Lower lobe of right lung (tissue), 2 donors: ENCODE results near the gene IGLL5. TPM values are rescaled to one million over a fixed set of nuclear protein-coding genes. Genes with fewer than 3 reads are reported as not detected.
"Not testable (repeated sequence)": the region's sequence is repeated elsewhere in the genome, so short reads cannot be mapped to it uniquely, and the experiment has no call there.

Experiments used
- ATAC-seq, 2 donors: fragments of 200-7000 bp; cut with Tn5 transposase; one replicate each; pipeline ENCODE4 v1.9.1; 2020 to 2022; ENCODE audit warnings: mild to moderate bottlenecking in 2 of 2, moderate library complexity in 2 of 2
- DNase-seq: peaks from one replicate; pipeline ENCODE4 v3.0.0-alpha.2; 2020
- H3K27ac ChIP-seq: fragments of 200-600 bp; one replicate; pipeline ENCODE4 v1.8.0; 2022
- H3K27me3 ChIP-seq: fragments of 200-600 bp; one replicate; pipeline ENCODE4 v1.8.0; 2022; ENCODE audit warnings: low read depth
- H3K36me3 ChIP-seq: fragments of 200-600 bp; one replicate; pipeline ENCODE4 v1.8.0; 2022; ENCODE audit warnings: mild to moderate bottlenecking
- H3K4me1 ChIP-seq: fragments of 200-600 bp; one replicate; pipeline ENCODE4 v1.8.0; 2022
- H3K4me3 ChIP-seq: fragments of 200-600 bp; one replicate; pipeline ENCODE4 v1.8.0; 2022; ENCODE audit warnings: mild to moderate bottlenecking
- H3K9me3 ChIP-seq: fragments of 200-600 bp; one replicate; pipeline ENCODE4 v1.8.0; 2022
- intact Hi-C: fragments of 100-400 bp; cut with DNase I; formaldehyde crosslinking; loops from one replicate; pipeline ENCODE4 v1.11.0; 2022
- total RNA-seq: library from RNA; stranded (reverse); fragmentation: NEBNext Ultra II Directional; extraction: Animal tissue kit (Norgen Biotek cat#: 25700); gene quantifications from one replicate; pipeline ENCODE4 v1.2.1, GENCODE V29; 2021
- TF ChIP-seq, protein P1 (sequence below): fragments of 200-600 bp; IDR thresholded peaks from one replicate; pipeline ENCODE4 v1.8.0; 2022; ENCODE audit warnings: antibody characterized with exemption, mild to moderate bottlenecking
- donor health status: DM: no; HTN: yes; CAD: no; lungs with severe emphysema.

The IGLL5 gene
- total RNA-seq, 1 donor from 2014 or later: 11.1 TPM

DNA sequence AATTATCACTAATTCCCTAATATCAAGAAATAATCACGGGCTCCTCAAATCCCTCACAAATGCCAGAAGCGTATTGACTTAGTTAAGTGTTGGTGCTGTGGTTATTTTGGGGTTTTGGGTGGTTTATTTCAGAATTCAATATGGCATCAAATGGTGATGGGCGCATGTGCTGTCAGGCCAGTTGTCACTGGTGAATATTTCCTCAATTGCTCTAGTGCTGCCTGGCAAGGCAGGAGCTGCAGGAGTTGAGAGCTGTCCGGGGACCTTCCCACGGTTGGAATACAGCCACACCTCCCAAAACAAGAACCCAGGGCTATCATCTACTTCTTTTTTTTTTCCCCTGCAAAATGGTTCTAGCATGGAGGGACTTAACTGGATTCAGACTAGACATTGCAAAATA, 10.3 kb downstream of the IGLL5 start:
- no peaks in the 10 kb centered on the region for H3K4me1 ChIP-seq

GRCh38 chr22:22898411-22898950, 10.9 kb downstream of the IGLL5 start:
- ATAC-seq, DNase-seq, H3K4me1 ChIP-seq: not testable (repeated sequence)

More for the DNA sequence above, 10.3 kb downstream of the IGLL5 start:
- intact Hi-C loops: no loop called here
- H3K27ac ChIP-seq: no peak overlapping the region
- H3K9me3 ChIP-seq: no peaks in the 10 kb centered on the region
- TF ChIP-seq, protein P1, sequence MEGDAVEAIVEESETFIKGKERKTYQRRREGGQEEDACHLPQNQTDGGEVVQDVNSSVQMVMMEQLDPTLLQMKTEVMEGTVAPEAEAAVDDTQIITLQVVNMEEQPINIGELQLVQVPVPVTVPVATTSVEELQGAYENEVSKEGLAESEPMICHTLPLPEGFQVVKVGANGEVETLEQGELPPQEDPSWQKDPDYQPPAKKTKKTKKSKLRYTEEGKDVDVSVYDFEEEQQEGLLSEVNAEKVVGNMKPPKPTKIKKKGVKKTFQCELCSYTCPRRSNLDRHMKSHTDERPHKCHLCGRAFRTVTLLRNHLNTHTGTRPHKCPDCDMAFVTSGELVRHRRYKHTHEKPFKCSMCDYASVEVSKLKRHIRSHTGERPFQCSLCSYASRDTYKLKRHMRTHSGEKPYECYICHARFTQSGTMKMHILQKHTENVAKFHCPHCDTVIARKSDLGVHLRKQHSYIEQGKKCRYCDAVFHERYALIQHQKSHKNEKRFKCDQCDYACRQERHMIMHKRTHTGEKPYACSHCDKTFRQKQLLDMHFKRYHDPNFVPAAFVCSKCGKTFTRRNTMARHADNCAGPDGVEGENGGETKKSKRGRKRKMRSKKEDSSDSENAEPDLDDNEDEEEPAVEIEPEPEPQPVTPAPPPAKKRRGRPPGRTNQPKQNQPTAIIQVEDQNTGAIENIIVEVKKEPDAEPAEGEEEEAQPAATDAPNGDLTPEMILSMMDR: no peak
- peaks cover 5% of the 10 kb centered on the region for H3K27me3 ChIP-seq
- H3K36me3 ChIP-seq: no peaks in the 10 kb centered on the region
- ATAC-seq: no peak
- DNase-seq: no peak
- no peak overlapping the region for H3K4me3 ChIP-seq

GRCh38 chr22:22899342-22900080, 11.9 kb downstream of the IGLL5 start:
- DNase-seq, H3K4me3 ChIP-seq, H3K36me3 ChIP-seq, H3K9me3 ChIP-seq, ATAC-seq, H3K4me1 ChIP-seq, H3K27me3 ChIP-seq, H3K27ac ChIP-seq, intact Hi-C loops: not testable (repeated sequence)

More at GRCh38 chr22:22898411-22898950, 10.9 kb downstream of the IGLL5 start:
- H3K4me3 ChIP-seq, H3K9me3 ChIP-seq, H3K27ac ChIP-seq, H3K36me3 ChIP-seq, intact Hi-C loops, H3K27me3 ChIP-seq: not testable (repeated sequence)

- DNase-seq: peak; percentile 22
- H3K36me3 ChIP-seq, ATAC-seq, H3K9me3 ChIP-seq, H3K4me3 ChIP-seq, H3K27me3 ChIP-seq, H3K4me1 ChIP-seq, H3K27ac ChIP-seq, intact Hi-C loops: not testable (repeated sequence)
Measured at GRCh38 chr22:22900527-22901205, 13.1 kb downstream of the IGLL5 start.

DNA sequence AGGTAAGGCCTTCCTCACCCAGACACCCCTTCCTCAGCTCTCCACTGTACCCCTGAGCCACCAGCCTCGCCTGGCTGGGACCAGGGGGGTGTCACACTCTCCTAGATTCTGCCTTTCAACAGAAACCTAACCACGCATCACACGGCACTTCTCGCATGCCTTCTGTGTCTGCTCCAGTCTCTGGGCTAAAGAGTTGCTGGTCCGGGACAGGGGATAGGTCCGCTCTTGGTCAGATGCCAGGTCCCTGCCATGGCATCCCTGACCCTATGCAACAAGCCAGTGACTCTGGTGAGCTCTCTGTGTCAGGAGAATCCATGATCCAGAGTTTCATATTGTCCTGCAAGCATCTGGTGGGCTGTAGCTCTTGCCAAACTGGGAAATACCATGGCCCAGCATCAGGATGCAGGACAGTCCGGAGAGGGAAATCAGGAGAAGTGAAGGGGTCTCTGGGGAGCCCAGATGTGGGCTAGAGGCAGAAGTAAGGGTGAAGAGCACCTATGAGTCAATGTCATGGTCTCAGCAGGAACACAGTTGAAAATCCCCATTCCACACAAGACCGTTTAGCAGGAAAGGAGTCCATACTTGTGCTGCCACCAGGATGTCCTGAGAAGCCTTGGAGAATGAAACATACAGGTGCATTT, 14.1 kb downstream of the IGLL5 start:
- no peaks in the 10 kb centered on the region for H3K9me3 ChIP-seq
- no peaks in the 10 kb centered on the region for H3K27me3 ChIP-seq
- TF ChIP-seq, protein P1: no peak
- H3K4me3 ChIP-seq: no peak overlapping the region
- no peaks in the 10 kb centered on the region for H3K4me1 ChIP-seq
- DNase-seq (peak; percentile 23), ATAC-seq (no peak)
- H3K27ac ChIP-seq: no peak overlapping the region
- intact Hi-C loops: no loop called here
- no peaks in the 10 kb centered on the region for H3K36me3 ChIP-seq

DNA sequence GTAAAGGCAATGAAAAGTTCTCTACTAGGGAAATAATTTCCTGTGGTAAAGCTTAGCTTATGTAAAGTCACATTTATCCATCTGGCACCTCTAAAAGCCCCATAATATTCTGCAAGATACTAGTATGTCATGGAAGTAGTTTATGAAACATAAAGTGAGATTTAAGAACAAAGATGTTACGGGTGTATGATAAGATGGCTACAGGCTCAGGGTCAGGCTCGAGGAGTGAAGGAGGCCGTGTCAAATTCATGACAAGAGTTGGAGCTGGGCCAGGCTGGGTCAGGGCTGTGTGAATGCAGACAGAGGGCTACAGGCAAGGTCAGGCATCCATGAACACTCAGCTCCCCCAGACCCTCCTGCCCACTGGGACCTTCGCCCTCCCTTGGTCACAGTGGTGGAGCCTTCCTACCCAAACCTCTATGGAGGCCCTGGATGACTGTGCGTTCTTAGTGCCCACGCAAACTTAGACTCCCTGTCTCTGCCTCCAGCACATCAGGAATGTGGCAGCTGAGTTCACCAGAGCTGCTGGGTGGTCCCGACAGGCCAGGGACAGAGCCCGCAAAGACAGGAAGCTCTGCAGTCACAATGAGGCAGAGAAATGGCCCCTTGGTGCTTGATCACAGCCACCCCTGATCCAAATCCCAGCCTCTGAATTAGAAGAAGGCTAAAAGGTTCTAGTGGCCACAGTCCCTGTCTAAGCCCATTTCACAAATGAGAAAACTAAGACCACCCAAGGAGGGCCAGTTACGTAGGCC, 14.8 kb downstream of the IGLL5 start:
- Histone ChIP-seq H3K4me1 (no peaks in the 10 kb centered on the region), H3K4me3 (no peak overlapping the region), H3K9me3 (no peaks in the 10 kb centered on the region), H3K27ac (no peak overlapping the region), H3K27me3 (no peaks in the 10 kb centered on the region), H3K36me3 (no peaks in the 10 kb centered on the region)
- ATAC-seq (no peak), DNase-seq (peak; percentile 20)
- TF ChIP-seq, protein P1: no peak
- intact Hi-C loops: no loop called here
